Endometrial microvascular endothelial cells (primary cell): ENCODE measurements around the gene SLIT3. TPM values are rescaled to one million over a fixed set of nuclear protein-coding genes. Genes with fewer than 3 reads are reported as not detected.

Experiments
- in situ Hi-C: cut with HindIII; loops from 2 replicates; pipeline ENCODE4 v1.10.0; 2017; ENCODE audit warnings: low sequenced_read_pairs, low pct_unique_long_range_greater_than_20kb; ENCODE audit errors: inconsistent ontology term
- total RNA-seq: library from RNA; depleted of rRNA; stranded (reverse); fragments of >200 nt; gene quantifications from one replicate; pipeline ENCODE4 v1.2.3, GENCODE V29; 2015; ENCODE audit errors: inconsistent ontology term

SLIT3 gene
- total RNA-seq, 1 donor from 2014 or later = under 0.01 TPM

GRCh38 chr5:169079697-169080096, 221.2 kb downstream of the SLIT3 start:
- in situ Hi-C loops = no loop called here

- in situ Hi-C loops = no loop called here
Measured at GRCh38 chr5:169074839-169075238, 226.1 kb downstream of the SLIT3 start.

- in situ Hi-C loops = no loop called here
Measured at GRCh38 chr5:169072233-169072632, 228.7 kb downstream of the SLIT3 start.

- in situ Hi-C loops = no loop called here
Measured at GRCh38 chr5:169070413-169070812, 230.5 kb downstream of the SLIT3 start.

GRCh38 chr5:169067751-169068173, 233.2 kb downstream of the SLIT3 start:
- in situ Hi-C loops = no loop called here

- in situ Hi-C loops = no loop called here
Measured at GRCh38 chr5:169065400-169065799, 235.5 kb downstream of the SLIT3 start.

GRCh38 chr5:169064093-169064492, 236.8 kb downstream of the SLIT3 start:
- in situ Hi-C loops = no loop called here

- in situ Hi-C loops = no loop called here
Measured at GRCh38 chr5:169063316-169063953, 237.5 kb downstream of the SLIT3 start.

GRCh38 chr5:169062690-169063089, 238.2 kb downstream of the SLIT3 start:
- in situ Hi-C loops = no loop called here

- in situ Hi-C loops = no loop called here
Measured at GRCh38 chr5:169054506-169054905, 246.4 kb downstream of the SLIT3 start.

- in situ Hi-C loops = no loop called here
Measured at GRCh38 chr5:169052207-169052606, 248.7 kb downstream of the SLIT3 start.

- in situ Hi-C loops = no loop called here
Measured at GRCh38 chr5:169051351-169051750, 249.6 kb downstream of the SLIT3 start.

- in situ Hi-C loops = no loop called here
Measured at GRCh38 chr5:169050636-169051035, 250.3 kb downstream of the SLIT3 start.

GRCh38 chr5:169050146-169050571, 250.8 kb downstream of the SLIT3 start:
- in situ Hi-C loops = no loop called here

- in situ Hi-C loops = no loop called here
Measured at GRCh38 chr5:169049712-169050111, 251.2 kb downstream of the SLIT3 start.

- in situ Hi-C loops = no loop called here
Measured at GRCh38 chr5:169048181-169049125, 252.5 kb downstream of the SLIT3 start.

- in situ Hi-C loops = no loop called here
Measured at GRCh38 chr5:169044962-169045361, 256.0 kb downstream of the SLIT3 start.

GRCh38 chr5:169041180-169041579, 259.8 kb downstream of the SLIT3 start:
- in situ Hi-C loops = no loop called here

GRCh38 chr5:169039592-169039991, 261.3 kb downstream of the SLIT3 start:
- in situ Hi-C loops = no loop called here

GRCh38 chr5:169037466-169037865, 263.5 kb downstream of the SLIT3 start:
- in situ Hi-C loops = no loop called here
